Esophagus muscularis mucosa (tissue), 3 donors: ENCODE results near the gene SLC22A7.
"Not testable (repeated sequence)": the region's sequence is repeated elsewhere in the genome, so short reads cannot be mapped to it uniquely, and the experiment has no call there.

Source experiments
- CTCF ChIP-seq, 3 experiments: fragments of 200-600 bp in 2 of 3; fragments of 450-650 bp in 1 of 3; sonication (generic) in 2 of 3; IDR thresholded peaks; one replicate each; pipeline ENCODE4 v1.5.1; 2017 to 2019; ENCODE audit warnings: antibody characterized with exemption in 3 of 3, mild to moderate bottlenecking in 2 of 3, moderate library complexity in 1 of 3
- POLR2A ChIP-seq: fragments of 450-650 bp; IDR thresholded peaks from one replicate; pipeline ENCODE4 v1.6.1; 2017; ENCODE audit warnings: antibody characterized with exemption, moderate library complexity, mild to moderate bottlenecking, low read depth

- TF ChIP-seq POLR2A; CTCF (IDR thresholded peaks at IDR 0.05): not testable (repeated sequence)
These were observed 53.9 kb downstream of the SLC22A7 start for GRCh38 chr6:43351951-43352350.
